ENCODE data around the gene RYR1. TPM values are rescaled to one million over a fixed set of nuclear protein-coding genes. Genes with fewer than 3 reads are reported as not detected.
"Not testable (repeated sequence)": the region's sequence is repeated elsewhere in the genome, so short reads cannot be mapped to it uniquely, and the experiment has no call there.

RYR1 gene
- total and polyA plus RNA-seq, 2 donors from 2014 or later, result 0.69 to 2.8 TPM

DNA sequence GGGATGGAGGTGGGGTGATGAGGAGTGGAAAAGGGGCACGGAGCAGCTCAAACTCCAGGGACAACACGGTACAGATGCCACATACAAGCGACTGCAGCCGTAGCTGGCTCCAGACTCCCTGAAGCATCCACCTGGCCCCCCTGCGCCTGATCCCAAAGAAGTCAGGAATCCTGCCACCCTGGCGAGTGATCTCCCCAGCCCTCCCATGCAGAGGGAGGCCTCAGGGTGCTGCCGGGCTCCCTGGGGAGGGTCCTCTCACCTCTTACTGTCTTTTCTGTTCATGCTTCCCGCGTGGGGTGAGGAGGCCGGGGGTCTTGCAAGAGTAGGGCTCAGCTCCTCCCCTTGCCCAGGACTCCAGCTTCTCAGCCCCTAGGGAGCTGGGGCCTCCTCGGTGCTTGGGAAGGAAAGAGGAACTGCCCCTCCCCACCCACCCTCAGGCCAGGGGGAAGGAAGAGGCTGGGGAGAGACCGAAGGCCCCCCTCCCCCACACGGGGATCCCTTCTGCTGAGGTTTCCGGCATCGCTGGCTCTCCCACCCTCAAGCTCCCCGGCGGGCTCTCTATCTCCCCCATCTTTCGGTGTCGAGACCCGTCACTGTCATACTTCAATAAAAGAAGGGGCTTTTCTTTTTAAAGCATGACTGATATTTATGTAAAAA lies 7.6 kb upstream of the RYR1 start, which contains the start of gene RASGRP4:
RASGRP4 (minus strand) TSS at position 410 of the 657 bp plus-strand sequence; CDS start at position 282, 128 bp downstream.
- intact Hi-C loops (cut with DNase I), result no loop called here
- no peaks in the 10 kb centered on the region for H3K9me3 ChIP-seq (ENCODE audit: control insufficient read depth in 2 of 3, insufficient read depth in 1 of 3, low read length in 3 of 3)
- H3K27me3 ChIP-seq (ENCODE audit: control insufficient read depth, insufficient read depth, low read length), result no peaks in the 10 kb centered on the region
- DNase-seq (peak in 2 of 5 donors; percentile 46 to 74), FAIRE-seq (no peak)
- no peak within 1 kb of the TSS for H3K27ac ChIP-seq (ENCODE audit: low read depth in 2 of 2, low read length in 2 of 2)
- no peak within 1 kb of the TSS for H3K9ac ChIP-seq (ENCODE audit: low read length in 3 of 3)
- no peaks in the 10 kb centered on the region for H3K4me1 ChIP-seq (ENCODE audit: control insufficient read depth in 2 of 3, insufficient read depth in 2 of 3, low read depth in 1 of 3, low read length in 3 of 3)
- H3K36me3 ChIP-seq (ENCODE audit: control insufficient read depth in 2 of 3, insufficient read depth in 3 of 3, low read length in 3 of 3), result no peaks in the 10 kb centered on the region
- no peak within 1 kb of the TSS for H3K4me3 ChIP-seq (ENCODE audit: low read length in 3 of 3)
- TF ChIP-seq, protein P1, sequence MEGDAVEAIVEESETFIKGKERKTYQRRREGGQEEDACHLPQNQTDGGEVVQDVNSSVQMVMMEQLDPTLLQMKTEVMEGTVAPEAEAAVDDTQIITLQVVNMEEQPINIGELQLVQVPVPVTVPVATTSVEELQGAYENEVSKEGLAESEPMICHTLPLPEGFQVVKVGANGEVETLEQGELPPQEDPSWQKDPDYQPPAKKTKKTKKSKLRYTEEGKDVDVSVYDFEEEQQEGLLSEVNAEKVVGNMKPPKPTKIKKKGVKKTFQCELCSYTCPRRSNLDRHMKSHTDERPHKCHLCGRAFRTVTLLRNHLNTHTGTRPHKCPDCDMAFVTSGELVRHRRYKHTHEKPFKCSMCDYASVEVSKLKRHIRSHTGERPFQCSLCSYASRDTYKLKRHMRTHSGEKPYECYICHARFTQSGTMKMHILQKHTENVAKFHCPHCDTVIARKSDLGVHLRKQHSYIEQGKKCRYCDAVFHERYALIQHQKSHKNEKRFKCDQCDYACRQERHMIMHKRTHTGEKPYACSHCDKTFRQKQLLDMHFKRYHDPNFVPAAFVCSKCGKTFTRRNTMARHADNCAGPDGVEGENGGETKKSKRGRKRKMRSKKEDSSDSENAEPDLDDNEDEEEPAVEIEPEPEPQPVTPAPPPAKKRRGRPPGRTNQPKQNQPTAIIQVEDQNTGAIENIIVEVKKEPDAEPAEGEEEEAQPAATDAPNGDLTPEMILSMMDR (IDR thresholded peaks at IDR 0.05; ENCODE audit: borderline replicate concordance, extremely low read depth, insufficient read depth), result no peak

DNA sequence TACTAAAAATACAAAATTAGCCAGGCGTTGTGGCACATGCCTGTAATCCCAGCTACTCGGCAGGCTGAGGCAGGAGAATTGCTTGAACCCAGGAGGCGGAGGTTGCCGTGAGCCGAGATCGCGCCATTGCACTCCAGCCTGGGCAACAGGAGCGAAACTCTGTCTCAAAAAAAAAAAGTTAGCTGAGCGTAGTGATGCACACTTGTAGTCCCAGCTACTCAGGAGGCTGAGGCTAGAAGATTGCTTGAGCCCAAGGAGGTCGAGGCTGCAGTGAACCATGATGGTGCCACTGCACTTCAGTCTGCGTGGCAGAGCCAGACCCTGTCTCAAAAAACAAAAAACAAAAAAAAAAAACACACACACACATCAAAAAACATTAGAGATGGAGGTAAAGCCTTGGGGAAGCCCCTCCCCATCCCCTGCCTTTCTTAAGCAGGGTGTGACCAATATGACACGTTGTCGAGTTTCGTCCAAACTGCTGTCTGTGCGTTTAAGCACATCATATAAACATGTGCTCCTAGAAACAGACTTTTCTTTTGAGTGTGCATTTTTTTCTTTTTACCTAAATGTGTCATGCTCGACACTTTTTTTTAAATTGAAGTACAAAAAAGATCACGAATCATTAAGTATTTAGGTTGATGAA lies 6.3 kb upstream of the RYR1 start:
- H3K36me3 ChIP-seq (ENCODE audit: control insufficient read depth in 2 of 3, insufficient read depth in 3 of 3, low read length in 3 of 3); H3K4me3 ChIP-seq (ENCODE audit: low read length in 3 of 3); H3K9me3 ChIP-seq (ENCODE audit: control insufficient read depth in 2 of 3, insufficient read depth in 1 of 3, low read length in 3 of 3); H3K4me1 ChIP-seq (ENCODE audit: control insufficient read depth in 2 of 3, insufficient read depth in 2 of 3, low read depth in 1 of 3, low read length in 3 of 3); H3K27ac ChIP-seq (ENCODE audit: low read depth in 2 of 2, low read length in 2 of 2); FAIRE-seq; DNase-seq; intact Hi-C loops (cut with DNase I); H3K9ac ChIP-seq (ENCODE audit: low read length in 3 of 3); H3K27me3 ChIP-seq (ENCODE audit: control insufficient read depth, insufficient read depth, low read length): not testable (repeated sequence)

DNA sequence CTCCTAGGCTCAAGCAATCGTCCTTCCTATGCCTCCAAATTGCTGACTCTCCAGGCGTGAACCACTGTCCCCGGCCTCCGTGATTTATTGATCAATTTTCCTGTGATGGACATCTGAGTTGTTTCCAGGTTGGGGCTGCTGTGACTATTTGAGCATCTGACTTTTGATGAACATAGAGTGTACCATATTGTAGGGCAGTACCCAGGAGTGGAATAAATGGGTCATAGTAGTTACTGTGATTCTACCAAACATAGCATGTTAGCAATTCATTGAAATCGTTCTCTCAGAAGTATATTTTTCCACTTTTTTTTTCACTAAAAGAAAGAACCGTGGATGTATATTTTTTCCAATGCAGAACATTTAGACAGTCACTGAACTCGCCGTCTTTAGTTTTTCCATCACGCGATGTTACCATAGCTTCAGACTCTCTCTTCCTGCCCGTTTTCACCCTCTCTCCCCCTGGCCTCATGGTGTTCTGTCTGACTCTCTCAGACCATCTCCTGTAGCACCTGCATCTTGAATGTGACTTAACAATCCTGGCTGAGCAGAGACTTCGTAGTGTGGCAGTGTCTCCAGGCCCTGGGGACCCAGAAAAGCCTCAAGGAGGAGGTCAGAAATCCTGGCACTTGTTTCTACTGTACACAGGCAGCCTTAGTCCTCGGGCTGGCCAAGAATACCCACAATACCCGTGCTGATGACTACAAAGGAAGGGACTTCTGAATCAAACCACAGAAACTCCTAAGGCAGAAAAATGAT lies 4.3 kb upstream of the RYR1 start:
- TF ChIP-seq, protein P1 (IDR thresholded peaks at IDR 0.05; ENCODE audit: borderline replicate concordance, extremely low read depth, insufficient read depth), result no peak
- Histone ChIP-seq H3K27me3 (ENCODE audit: control insufficient read depth, insufficient read depth, low read length) (no peaks in the 10 kb centered on the region), H3K4me3 (ENCODE audit: low read length in 3 of 3) (no peak overlapping the region), H3K9ac (ENCODE audit: low read length in 3 of 3) (no peak overlapping the region), H3K4me1 (ENCODE audit: control insufficient read depth in 2 of 3, insufficient read depth in 2 of 3, low read depth in 1 of 3, low read length in 3 of 3) (no peaks in the 10 kb centered on the region), H3K9me3 (ENCODE audit: control insufficient read depth in 2 of 3, insufficient read depth in 1 of 3, low read length in 3 of 3) (no peaks in the 10 kb centered on the region), H3K36me3 (ENCODE audit: control insufficient read depth in 2 of 3, insufficient read depth in 3 of 3, low read length in 3 of 3) (no peaks in the 10 kb centered on the region), H3K27ac (ENCODE audit: low read depth in 2 of 2, low read length in 2 of 2) (no peak overlapping the region)
- DNase-seq, result no peak
- FAIRE-seq, result no peak
- intact Hi-C loops (cut with DNase I), result no loop called here

DNA sequence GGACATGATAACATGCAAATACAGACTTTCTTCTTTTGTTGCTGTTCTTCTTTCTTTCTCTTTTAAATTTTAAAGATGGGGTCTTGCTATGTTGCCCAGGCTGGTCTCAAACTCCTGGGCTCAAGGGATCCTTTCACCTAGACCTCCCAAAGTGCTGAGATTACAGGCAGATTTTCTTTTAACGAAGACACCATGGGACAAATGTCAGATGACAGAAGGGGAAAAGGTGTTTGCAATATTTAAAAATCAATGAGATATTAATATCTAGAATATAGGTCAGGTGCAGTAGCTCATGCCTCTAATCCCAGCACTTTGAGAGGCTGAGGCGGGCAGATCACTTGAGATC lies 3.7 kb upstream of the RYR1 start:
- Histone ChIP-seq H3K36me3 (ENCODE audit: control insufficient read depth in 2 of 3, insufficient read depth in 3 of 3, low read length in 3 of 3) (no peaks in the 10 kb centered on the region), H3K9ac (ENCODE audit: low read length in 3 of 3) (no peak overlapping the region), H3K27ac (ENCODE audit: low read depth in 2 of 2, low read length in 2 of 2) (no peak overlapping the region), H3K9me3 (ENCODE audit: control insufficient read depth in 2 of 3, insufficient read depth in 1 of 3, low read length in 3 of 3) (no peaks in the 10 kb centered on the region), H3K4me3 (ENCODE audit: low read length in 3 of 3) (no peak overlapping the region), H3K27me3 (ENCODE audit: control insufficient read depth, insufficient read depth, low read length) (no peaks in the 10 kb centered on the region), H3K4me1 (ENCODE audit: control insufficient read depth in 2 of 3, insufficient read depth in 2 of 3, low read depth in 1 of 3, low read length in 3 of 3) (no peaks in the 10 kb centered on the region)
- intact Hi-C loops (cut with DNase I), result no loop called here
- DNase-seq (no peak), FAIRE-seq (no peak)
- TF ChIP-seq, protein P1 (IDR thresholded peaks at IDR 0.05; ENCODE audit: borderline replicate concordance, extremely low read depth, insufficient read depth), result no peak
